Caco-2 (cell line): ENCODE measurements around the gene NLRP12. TPM values are rescaled to one million over a fixed set of nuclear protein-coding genes. Genes with fewer than 3 reads are reported as not detected.

Experiments used
- BruUV-seq: library from RNA; stranded (reverse); fragments of 400-500 nt; replicated peaks from 2 replicates; lab custom pipeline; 2021; lab: Mats Ljungman, UMichigan
- CTCF ChIA-PET: fragments of 300-600 bp; sonication (Branson Sonifier 250); formaldehyde crosslinking; loops from one replicate; lab custom pipeline; 2022; ENCODE audit warnings: antibody characterized with exemption; lab: Charles Lee
- POLR2A ChIA-PET: fragments of 300-600 bp; sonication (Branson Sonifier 250); formaldehyde crosslinking; loops from one replicate; lab custom pipeline; 2022; ENCODE audit warnings: antibody characterized with exemption; lab: Charles Lee
- DNase-seq, 2 experiments: peaks; one replicate each; pipeline versions ENCODE4 v3.0.0 to v3.0.0-alpha.2; 2020 to 2022
- H3K27me3 ChIP-seq: replicated peaks from 2 replicates; pipeline ENCODE4 v1.6.0; 2011; ENCODE audit warnings: low read length; ENCODE audit not compliant: control insufficient read depth, insufficient read depth
- H3K36me3 ChIP-seq: 2 replicates; pipeline ENCODE4 v1.5.1; 2011; ENCODE audit warnings: low read length; ENCODE audit not compliant: control insufficient read depth, insufficient read depth
- H3K4me1 ChIP-seq: fragments of 250-450 bp; sonication (Bioruptor Pico); 2 replicates; pipeline ENCODE4 v1.5.1; 2020; ENCODE audit warnings: mild to moderate bottlenecking
- H3K4me3 ChIP-seq: 2 replicates; pipeline ENCODE4 v1.5.1; 2011; ENCODE audit warnings: low read depth, mild to moderate bottlenecking, control low read depth, low read length
- H3K9me3 ChIP-seq: fragments of 250-450 bp; sonication (Bioruptor Pico); 2 replicates; pipeline ENCODE4 v1.5.1; 2020; ENCODE audit warnings: mild to moderate bottlenecking, moderate library complexity
- H3K27ac Mint-ChIP-seq: one replicate; pipeline ENCODE4 v1.8.0; 2022; ENCODE audit warnings: mixed read lengths; ENCODE audit not compliant: unreplicated experiment
- H3K27me3 Mint-ChIP-seq: one replicate; pipeline ENCODE4 v1.8.0; 2022; ENCODE audit warnings: mixed read lengths; ENCODE audit not compliant: insufficient read depth, unreplicated experiment
- H3K36me3 Mint-ChIP-seq: one replicate; pipeline ENCODE4 v1.8.0; 2022; ENCODE audit warnings: mild to moderate bottlenecking, mixed read lengths; ENCODE audit not compliant: insufficient read depth, unreplicated experiment
- H3K4me1 Mint-ChIP-seq: one replicate; pipeline ENCODE4 v1.8.0; 2022; ENCODE audit warnings: low read depth, mixed read lengths; ENCODE audit not compliant: unreplicated experiment
- H3K4me3 Mint-ChIP-seq: one replicate; pipeline ENCODE4 v1.8.0; 2022; ENCODE audit warnings: mild to moderate bottlenecking, moderate library complexity, mixed read lengths; ENCODE audit not compliant: unreplicated experiment
- H3K9me3 Mint-ChIP-seq: one replicate; pipeline ENCODE4 v1.8.0; 2022; ENCODE audit warnings: mixed read lengths; ENCODE audit not compliant: unreplicated experiment
- CTCF ChIP-seq, 2 experiments: fragments of 200-600 bp in 1 of 2; IDR thresholded peaks; 1 replicate in 1 of 2; 2 replicates in 1 of 2; pipeline versions ENCODE4 v1.5.1 to v1.8.0; 2011 to 2022; ENCODE audit warnings: antibody characterized with exemption in 1 of 2, control low read depth in 1 of 2, inconsistent platforms in 1 of 2, low read depth in 1 of 2, low read length in 1 of 2, mild to moderate bottlenecking in 1 of 2, moderate library complexity in 1 of 2; ENCODE audit not compliant: insufficient read depth in 1 of 2, severe bottlenecking in 1 of 2, unreplicated experiment in 1 of 2
- intact Hi-C: fragments of 100-400 bp; cut with micrococcal nuclease; formaldehyde crosslinking; loops from one replicate; pipeline ENCODE4 v1.10.0; 2022; ENCODE audit not compliant: unreplicated experiment
- total RNA-seq: library from RNA; stranded (reverse); gene quantifications from 2 replicates; pipeline ENCODE4 v1.2.3, GENCODE V29; 2022

The NLRP12 gene
- total RNA-seq, 1 experiment from 2014 or later: not detected

- no TSS peak for BruUV-seq
- H3K4me3 ChIP-seq: no peak overlapping the region
- Mint-ChIP-seq H3K27me3 (no peaks in the 10 kb centered on the region), H3K27ac (no peak overlapping the region), H3K9me3 (no peaks in the 10 kb centered on the region), H3K4me1 (no peaks in the 10 kb centered on the region), H3K4me3 (no peak overlapping the region), H3K36me3 (peaks cover 60% of the 10 kb centered on the region)
- ChIA-PET CTCF (interaction anchor here (0.6 to 1.7 kb wide), 3 partner anchors 33 to 222 kb away, joined by 4 to 6 read pairs (median 5); no protein-coding TSS in a partner anchor), POLR2A (interaction anchor here (0.6 kb wide), 1 partner anchor 593 kb away, joined by 4 read pairs; no protein-coding TSS in a partner anchor)
- H3K4me1 ChIP-seq: no peaks in the 10 kb centered on the region
- H3K9me3 ChIP-seq: no peaks in the 10 kb centered on the region
- no peaks in the 10 kb centered on the region for H3K36me3 ChIP-seq
- no peak for DNase-seq
- TF ChIP-seq CTCF (IDR thresholded peaks at IDR 0.05; ENCODE audit: insufficient read depth in 1 of 2, low read depth in 1 of 2, low read length in 1 of 2, severe bottlenecking in 1 of 2, unreplicated experiment in 1 of 2): peak in 1 of 2 experiments; percentile 23
- H3K27me3 ChIP-seq: no peaks in the 10 kb centered on the region
- intact Hi-C loops: no loop called here
These were observed 14.5 kb downstream of the NLRP12 start for GRCh38 chr19:53809518-53810186.

- Mint-ChIP-seq H3K27ac (no peak overlapping the region), H3K36me3 (peaks cover 68% of the 10 kb centered on the region), H3K27me3 (no peaks in the 10 kb centered on the region), H3K4me1 (no peaks in the 10 kb centered on the region), H3K9me3 (no peaks in the 10 kb centered on the region), H3K4me3 (no peak overlapping the region)
- H3K27me3 ChIP-seq: no peaks in the 10 kb centered on the region
- ChIA-PET CTCF (interaction anchor here (0.6 to 1.7 kb wide), 5 partner anchors 16 to 223 kb away, joined by 3 to 6 read pairs (median 4); no protein-coding TSS in a partner anchor), POLR2A (no interaction called here)
- H3K9me3 ChIP-seq: no peaks in the 10 kb centered on the region
- intact Hi-C loops: no loop called here
- DNase-seq: no peak
- no peak overlapping the region for H3K4me3 ChIP-seq
- peak in 1 of 2 experiments; percentile 54 for TF ChIP-seq CTCF (IDR thresholded peaks at IDR 0.05; ENCODE audit: insufficient read depth in 1 of 2, low read depth in 1 of 2, low read length in 1 of 2, severe bottlenecking in 1 of 2, unreplicated experiment in 1 of 2)
- BruUV-seq: no TSS peak
- H3K4me1 ChIP-seq: no peaks in the 10 kb centered on the region
- no peaks in the 10 kb centered on the region for H3K36me3 ChIP-seq
These were observed 15.4 kb downstream of the NLRP12 start for GRCh38 chr19:53808710-53809125.

- no peak for DNase-seq
- BruUV-seq: no TSS peak
- Mint-ChIP-seq H3K9me3 (no peaks in the 10 kb centered on the region), H3K4me3 (no peak overlapping the region), H3K36me3 (peaks cover 80% of the 10 kb centered on the region), H3K4me1 (no peaks in the 10 kb centered on the region), H3K27me3 (no peaks in the 10 kb centered on the region), H3K27ac (no peak overlapping the region)
- intact Hi-C loops: no loop called here
- Histone ChIP-seq H3K4me1 (no peaks in the 10 kb centered on the region), H3K36me3 (no peaks in the 10 kb centered on the region), H3K4me3 (no peak overlapping the region), H3K27me3 (no peaks in the 10 kb centered on the region), H3K9me3 (no peaks in the 10 kb centered on the region)
- POLR2A ChIA-PET: interaction anchor here (0.7 kb wide), 1 partner anchor 107 kb away, joined by 5 read pairs; no protein-coding TSS in a partner anchor
- CTCF ChIA-PET: interaction anchor here (0.9 kb wide), 1 partner anchor 8 kb away, joined by 3 read pairs; no protein-coding TSS in a partner anchor
- no peak for TF ChIP-seq CTCF (IDR thresholded peaks at IDR 0.05; ENCODE audit: insufficient read depth in 1 of 2, low read depth in 1 of 2, low read length in 1 of 2, severe bottlenecking in 1 of 2, unreplicated experiment in 1 of 2)
These were observed 22.9 kb downstream of the NLRP12 start for GRCh38 chr19:53801257-53801656.
